ENCODE results near the gene TP53BP1. TPM values are rescaled to one million over a fixed set of nuclear protein-coding genes. Genes with fewer than 3 reads are reported as not detected.
"Not testable (repeated sequence)": the region's sequence is repeated elsewhere in the genome, so short reads cannot be mapped to it uniquely, and the experiment has no call there.

TP53BP1 gene
- 10 to 100 TPM; 23.3 to 25.8 TPM for total RNA-seq

GRCh38 chr15:43492673-43493601 lies at the start of gene TP53BP1:
TP53BP1 (minus strand) TSS chr15:43493156; CDS start chr15:43493043, 113 bp downstream.
- Mint-ChIP-seq H3K4me1 (peaks cover 31% of the 10 kb centered on the region), H3K27ac (peak within 1 kb of the TSS; percentile 96), H3K27me3 (no peaks in the 10 kb centered on the region), H3K36me3 (peaks cover 12% of the 10 kb centered on the region), H3K4me3 (peak within 1 kb of the TSS; percentile 85), H3K9me3 (ENCODE audit: low read depth) (no peaks in the 10 kb centered on the region)
- CTCF ChIA-PET, result interaction anchor here (0.7 to 4.2 kb wide), 4 partner anchors 9 to 58 kb away, joined by 3 to 32 read pairs (median 8); no protein-coding TSS in a partner anchor
- DNase-seq (peak; percentile 98), ATAC-seq (peak; percentile 99)

DNA sequence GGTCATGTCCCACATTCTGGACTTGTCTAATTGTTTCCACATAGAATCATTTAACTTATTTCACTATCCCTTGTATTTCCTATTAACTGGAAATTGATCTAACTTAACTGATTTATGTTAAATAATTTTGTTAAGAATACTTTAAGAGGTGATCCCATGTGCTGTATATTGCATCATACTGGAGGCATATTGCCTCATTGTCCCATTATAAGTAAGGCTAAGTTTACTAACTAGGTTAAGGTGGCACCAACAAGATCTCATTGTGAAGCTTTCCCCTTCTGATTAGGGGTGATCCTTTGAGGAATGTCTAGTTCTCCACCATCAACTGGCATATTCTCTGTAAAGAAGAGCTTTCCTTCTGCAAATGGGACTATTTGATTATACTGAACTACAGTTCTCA lies 48.8 kb upstream of the TP53BP1 start:
- DNase-seq (no peak), ATAC-seq (no peak)
- CTCF ChIA-PET, result interaction anchor here (1.0 kb wide), 1 partner anchor 31 kb away, joined by 3 read pairs; no protein-coding TSS in a partner anchor
- H3K36me3 Mint-ChIP-seq, result no peaks in the 10 kb centered on the region
- no peaks in the 10 kb centered on the region for H3K9me3 Mint-ChIP-seq (ENCODE audit: low read depth)
- no peaks in the 10 kb centered on the region for H3K27me3 Mint-ChIP-seq
- peaks cover 8% of the 10 kb centered on the region for H3K4me1 Mint-ChIP-seq
- no peak overlapping the region for H3K27ac Mint-ChIP-seq
- no peak overlapping the region for H3K4me3 Mint-ChIP-seq

DNA sequence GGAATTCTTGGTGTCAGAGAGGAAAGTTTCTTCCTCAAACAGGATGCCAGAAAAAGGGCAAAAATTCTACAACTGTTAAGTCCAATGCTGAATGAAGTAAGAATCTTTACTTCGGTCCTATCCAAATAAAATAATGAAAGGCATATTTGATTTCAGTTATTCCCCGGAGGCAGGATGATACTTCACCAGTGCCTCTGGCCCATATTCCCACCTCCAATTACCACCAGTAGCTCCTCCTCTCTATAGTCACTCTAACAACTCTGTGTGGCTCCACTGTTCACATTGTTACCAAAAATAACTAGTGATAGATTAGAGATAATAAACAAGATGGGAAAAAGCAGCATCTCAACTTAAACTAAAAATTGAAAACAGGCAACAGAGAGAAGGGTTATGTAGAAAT lies 45.1 kb upstream of the TP53BP1 start:
- Mint-ChIP-seq H3K27me3 (no peaks in the 10 kb centered on the region), H3K9me3 (ENCODE audit: low read depth) (no peaks in the 10 kb centered on the region), H3K4me1 (peaks cover 8% of the 10 kb centered on the region), H3K27ac (no peak overlapping the region), H3K36me3 (no peaks in the 10 kb centered on the region), H3K4me3 (no peak overlapping the region)
- CTCF ChIA-PET, result no interaction called here
- ATAC-seq (no peak), DNase-seq (no peak)

- Mint-ChIP-seq H3K36me3 (no peaks in the 10 kb centered on the region), H3K4me3 (no peak overlapping the region), H3K4me1 (no peaks in the 10 kb centered on the region), H3K27ac (no peak overlapping the region), H3K9me3 (ENCODE audit: low read depth) (no peaks in the 10 kb centered on the region), H3K27me3 (no peaks in the 10 kb centered on the region)
- CTCF ChIA-PET, result no interaction called here
- DNase-seq (no peak), ATAC-seq (no peak)
Observed at GRCh38 chr15:43534897-43535296, 41.9 kb upstream of the TP53BP1 start.

DNA sequence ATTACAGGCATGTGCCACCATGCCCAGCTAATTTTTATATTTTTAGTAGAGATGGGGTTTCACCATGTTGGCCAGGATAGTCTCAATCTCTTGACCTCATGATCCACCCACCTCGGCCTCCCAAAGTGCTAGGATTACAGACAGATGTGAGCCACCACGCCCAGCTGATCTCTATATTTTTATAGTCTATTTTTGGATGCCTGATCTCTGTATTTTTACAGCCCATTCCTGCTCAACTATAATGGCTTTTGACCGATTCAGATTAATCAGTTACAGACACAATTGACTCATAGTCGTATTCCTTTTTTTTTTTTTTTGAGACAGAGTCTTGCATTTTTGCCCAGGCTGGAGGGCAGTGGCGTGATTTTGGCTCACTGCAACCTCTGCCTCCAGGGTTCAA lies 39.9 kb upstream of the TP53BP1 start:
- H3K9me3 Mint-ChIP-seq (ENCODE audit: low read depth); H3K27me3 Mint-ChIP-seq; ATAC-seq; H3K4me1 Mint-ChIP-seq; H3K27ac Mint-ChIP-seq; H3K36me3 Mint-ChIP-seq; CTCF ChIA-PET; H3K4me3 Mint-ChIP-seq; DNase-seq: not testable (repeated sequence)

DNA sequence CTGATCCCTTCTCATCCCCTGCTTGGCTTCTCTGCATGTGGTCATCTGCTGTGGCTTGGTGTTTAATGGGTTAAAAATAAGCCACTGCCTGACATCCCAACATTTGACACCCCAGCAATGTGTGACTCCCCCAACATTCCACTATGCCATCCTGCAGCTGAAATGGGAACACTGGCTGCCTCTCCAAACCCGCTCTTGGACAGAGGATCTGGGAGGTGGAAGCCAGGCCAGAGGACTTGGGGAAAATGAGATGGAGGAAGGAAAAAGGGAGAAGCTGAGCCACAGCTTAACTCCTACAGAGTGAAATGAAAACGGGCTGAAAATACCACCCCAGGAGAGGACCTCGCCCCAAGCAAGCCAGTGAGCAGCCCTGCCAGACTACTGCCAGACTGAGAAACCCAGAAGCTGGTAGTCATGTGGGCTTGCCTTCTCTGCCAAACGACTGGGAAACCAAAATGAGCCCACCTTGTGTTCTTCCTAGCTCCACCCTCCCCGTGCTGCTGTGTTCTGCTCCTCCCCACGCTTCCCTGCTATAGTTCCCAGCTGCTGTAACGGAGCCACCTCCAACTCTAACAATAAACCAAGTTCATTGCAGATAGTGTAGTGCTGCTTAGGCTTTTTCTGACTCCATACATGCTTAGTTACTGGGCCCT lies 38.2 kb upstream of the TP53BP1 start:
- Mint-ChIP-seq H3K27ac (no peak overlapping the region), H3K36me3 (no peaks in the 10 kb centered on the region), H3K4me3 (no peak overlapping the region), H3K4me1 (peaks cover 4% of the 10 kb centered on the region), H3K9me3 (ENCODE audit: low read depth) (no peaks in the 10 kb centered on the region), H3K27me3 (no peaks in the 10 kb centered on the region)
- CTCF ChIA-PET, result interaction anchor here (0.6 kb wide), 1 partner anchor 73 kb away, joined by 3 read pairs; no protein-coding TSS in a partner anchor
- DNase-seq (no peak), ATAC-seq (no peak)

DNA sequence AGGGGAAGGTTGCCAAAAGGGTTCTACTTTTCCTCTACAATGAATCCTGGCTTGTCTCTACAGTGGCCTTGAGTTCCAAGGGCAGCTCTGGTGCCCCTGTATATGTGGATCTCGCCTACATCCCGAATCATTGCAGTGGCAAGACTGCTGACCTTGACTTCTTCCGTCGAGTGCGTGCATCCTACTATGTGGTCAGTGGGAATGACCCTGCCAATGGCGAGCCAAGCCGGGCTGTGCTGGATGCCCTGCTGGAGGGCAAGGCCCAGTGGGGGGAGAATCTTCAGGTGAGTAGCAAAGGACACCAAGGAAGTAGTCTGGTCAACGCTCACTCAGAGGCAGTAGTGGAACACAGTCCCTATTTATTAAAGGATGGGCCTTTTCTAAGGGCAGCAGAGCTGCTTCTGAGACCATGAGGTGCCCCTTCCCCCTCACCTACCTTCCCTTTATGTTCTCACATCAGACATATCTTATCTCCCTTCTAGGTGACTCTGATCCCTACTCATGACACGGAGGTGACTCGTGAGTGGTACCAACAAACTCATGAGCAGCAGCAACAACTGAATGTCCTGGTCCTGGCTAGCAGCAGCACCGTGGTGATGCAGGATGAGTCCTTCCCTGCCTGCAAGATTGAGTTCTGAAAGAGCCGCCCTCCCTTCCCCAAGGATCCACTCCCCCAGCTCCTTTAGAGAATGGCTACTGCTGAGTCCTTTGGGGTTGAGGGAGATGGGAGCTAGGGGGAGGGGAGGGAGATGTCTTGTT lies 36.8 kb upstream of the TP53BP1 start:
- H3K4me3 Mint-ChIP-seq, result no peak overlapping the region
- DNase-seq (no peak), ATAC-seq (no peak)
- H3K36me3 Mint-ChIP-seq, result no peaks in the 10 kb centered on the region
- H3K27me3 Mint-ChIP-seq, result no peaks in the 10 kb centered on the region
- peaks cover 16% of the 10 kb centered on the region for H3K4me1 Mint-ChIP-seq
- H3K27ac Mint-ChIP-seq, result no peak overlapping the region
- H3K9me3 Mint-ChIP-seq (ENCODE audit: low read depth), result no peaks in the 10 kb centered on the region
- CTCF ChIA-PET, result no interaction called here

- no peaks in the 10 kb centered on the region for H3K9me3 Mint-ChIP-seq (ENCODE audit: low read depth)
- DNase-seq (no peak), ATAC-seq (no peak)
- peaks cover 16% of the 10 kb centered on the region for H3K4me1 Mint-ChIP-seq
- no peak overlapping the region for H3K27ac Mint-ChIP-seq
- CTCF ChIA-PET, result no interaction called here
- H3K27me3 Mint-ChIP-seq, result no peaks in the 10 kb centered on the region
- no peaks in the 10 kb centered on the region for H3K36me3 Mint-ChIP-seq
- H3K4me3 Mint-ChIP-seq, result no peak overlapping the region
Observed at GRCh38 chr15:43529141-43529540, 36.2 kb upstream of the TP53BP1 start.

GRCh38 chr15:43528542-43529007 lies 35.6 kb upstream of the TP53BP1 start:
- Mint-ChIP-seq H3K9me3 (ENCODE audit: low read depth) (no peaks in the 10 kb centered on the region), H3K4me1 (peaks cover 16% of the 10 kb centered on the region), H3K27ac (no peak overlapping the region), H3K27me3 (no peaks in the 10 kb centered on the region), H3K4me3 (no peak overlapping the region), H3K36me3 (no peaks in the 10 kb centered on the region)
- CTCF ChIA-PET, result interaction anchor here (4.8 kb wide), 1 partner anchor 14 kb away, joined by 18 read pairs; no protein-coding TSS in a partner anchor
- no peak for ATAC-seq
- DNase-seq, result no peak

GRCh38 chr15:43527802-43528541 lies 35.0 kb upstream of the TP53BP1 start:
- no peak for ATAC-seq
- CTCF ChIA-PET, result interaction anchor here (4.8 kb wide), 1 partner anchor 14 kb away, joined by 18 read pairs; no protein-coding TSS in a partner anchor
- Mint-ChIP-seq H3K4me3 (no peak overlapping the region), H3K36me3 (no peaks in the 10 kb centered on the region), H3K27me3 (no peaks in the 10 kb centered on the region), H3K9me3 (ENCODE audit: low read depth) (no peaks in the 10 kb centered on the region), H3K4me1 (peaks cover 16% of the 10 kb centered on the region), H3K27ac (no peak overlapping the region)
- no peak for DNase-seq

DNA sequence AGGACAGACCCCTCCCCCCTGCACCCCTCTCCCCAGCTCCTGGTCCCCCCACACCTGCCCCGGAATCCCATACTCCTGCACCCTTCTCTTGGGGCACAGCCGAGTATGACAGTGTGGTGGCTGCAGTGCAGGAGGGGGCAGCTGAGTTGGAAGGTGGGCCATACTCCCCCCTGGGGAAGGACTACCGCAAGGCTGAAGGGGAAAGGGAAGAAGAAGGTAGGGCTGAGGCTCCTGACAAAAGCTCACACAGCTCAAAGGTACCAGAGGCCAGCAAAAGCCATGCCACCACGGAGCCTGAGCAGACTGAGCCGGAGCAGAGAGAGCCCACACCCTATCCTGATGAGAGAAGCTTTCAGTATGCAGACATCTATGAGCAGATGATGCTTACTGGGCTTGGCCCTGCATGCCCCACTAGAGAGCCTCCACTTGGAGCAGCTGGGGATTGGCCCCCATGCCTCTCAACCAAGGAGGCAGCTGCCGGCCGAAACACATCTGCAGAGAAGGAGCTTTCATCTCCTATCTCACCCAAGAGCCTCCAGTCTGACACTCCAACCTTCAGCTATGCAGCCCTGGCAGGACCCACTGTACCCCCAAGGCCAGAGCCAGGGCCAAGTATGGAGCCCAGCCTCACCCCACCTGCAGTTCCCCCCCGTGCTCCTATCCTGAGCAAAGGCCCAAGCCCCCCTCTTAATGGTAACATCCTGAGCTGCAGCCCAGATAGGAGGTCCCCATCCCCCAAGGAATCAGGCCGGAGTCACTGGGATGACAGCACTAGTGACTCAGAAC lies 34.3 kb upstream of the TP53BP1 start:
- CTCF ChIA-PET, result interaction anchor here (4.8 kb wide), 1 partner anchor 13 kb away, joined by 18 read pairs; no protein-coding TSS in a partner anchor
- peaks cover 16% of the 10 kb centered on the region for H3K4me1 Mint-ChIP-seq

More for the DNA sequence above, 34.3 kb upstream of the TP53BP1 start:
- DNase-seq, result no peak
- no peaks in the 10 kb centered on the region for H3K36me3 Mint-ChIP-seq
- ATAC-seq, result no peak
- H3K4me3 Mint-ChIP-seq, result no peak overlapping the region
- no peaks in the 10 kb centered on the region for H3K9me3 Mint-ChIP-seq (ENCODE audit: low read depth)
- H3K27ac Mint-ChIP-seq, result no peak overlapping the region
- no peaks in the 10 kb centered on the region for H3K27me3 Mint-ChIP-seq
